Measurements from ENCODE around the gene PALLD.

DNA sequence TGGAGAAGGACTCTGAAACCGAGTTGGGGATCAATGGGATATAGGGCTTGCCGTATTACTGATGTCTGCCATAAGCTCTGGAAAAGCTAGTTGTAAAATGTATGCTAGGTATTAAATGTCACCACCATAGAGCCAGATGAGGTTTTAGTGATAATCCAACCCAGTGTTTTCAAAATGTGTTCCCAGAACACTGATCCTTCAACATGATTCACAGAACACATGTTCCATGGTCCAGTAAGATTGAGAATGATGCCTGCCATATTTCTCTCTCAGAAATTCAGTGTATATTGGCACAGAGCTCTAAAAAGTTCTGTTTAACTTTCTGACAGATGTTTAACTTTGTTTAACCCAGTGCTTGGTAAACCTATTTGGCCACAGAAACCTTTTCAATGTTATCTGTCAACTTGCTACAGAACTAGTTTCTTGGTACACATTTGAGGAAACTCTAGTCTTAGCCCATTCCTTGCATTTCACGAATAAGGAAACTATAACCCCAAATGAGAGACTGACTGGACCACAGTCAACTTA is 160.2 kb downstream of the PALLD start:
- TF ChIP-seq, protein P1, sequence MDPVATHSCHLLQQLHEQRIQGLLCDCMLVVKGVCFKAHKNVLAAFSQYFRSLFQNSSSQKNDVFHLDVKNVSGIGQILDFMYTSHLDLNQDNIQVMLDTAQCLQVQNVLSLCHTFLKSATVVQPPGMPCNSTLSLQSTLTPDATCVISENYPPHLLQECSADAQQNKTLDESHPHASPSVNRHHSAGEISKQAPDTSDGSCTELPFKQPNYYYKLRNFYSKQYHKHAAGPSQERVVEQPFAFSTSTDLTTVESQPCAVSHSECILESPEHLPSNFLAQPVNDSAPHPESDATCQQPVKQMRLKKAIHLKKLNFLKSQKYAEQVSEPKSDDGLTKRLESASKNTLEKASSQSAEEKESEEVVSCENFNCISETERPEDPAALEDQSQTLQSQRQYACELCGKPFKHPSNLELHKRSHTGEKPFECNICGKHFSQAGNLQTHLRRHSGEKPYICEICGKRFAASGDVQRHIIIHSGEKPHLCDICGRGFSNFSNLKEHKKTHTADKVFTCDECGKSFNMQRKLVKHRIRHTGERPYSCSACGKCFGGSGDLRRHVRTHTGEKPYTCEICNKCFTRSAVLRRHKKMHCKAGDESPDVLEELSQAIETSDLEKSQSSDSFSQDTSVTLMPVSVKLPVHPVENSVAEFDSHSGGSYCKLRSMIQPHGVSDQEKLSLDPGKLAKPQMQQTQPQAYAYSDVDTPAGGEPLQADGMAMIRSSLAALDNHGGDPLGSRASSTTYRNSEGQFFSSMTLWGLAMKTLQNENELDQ (tag by site-specific recombination; IDR thresholded peaks at IDR 0.05; ENCODE audit: low read depth): no peak
- TF ChIP-seq, protein P2, sequence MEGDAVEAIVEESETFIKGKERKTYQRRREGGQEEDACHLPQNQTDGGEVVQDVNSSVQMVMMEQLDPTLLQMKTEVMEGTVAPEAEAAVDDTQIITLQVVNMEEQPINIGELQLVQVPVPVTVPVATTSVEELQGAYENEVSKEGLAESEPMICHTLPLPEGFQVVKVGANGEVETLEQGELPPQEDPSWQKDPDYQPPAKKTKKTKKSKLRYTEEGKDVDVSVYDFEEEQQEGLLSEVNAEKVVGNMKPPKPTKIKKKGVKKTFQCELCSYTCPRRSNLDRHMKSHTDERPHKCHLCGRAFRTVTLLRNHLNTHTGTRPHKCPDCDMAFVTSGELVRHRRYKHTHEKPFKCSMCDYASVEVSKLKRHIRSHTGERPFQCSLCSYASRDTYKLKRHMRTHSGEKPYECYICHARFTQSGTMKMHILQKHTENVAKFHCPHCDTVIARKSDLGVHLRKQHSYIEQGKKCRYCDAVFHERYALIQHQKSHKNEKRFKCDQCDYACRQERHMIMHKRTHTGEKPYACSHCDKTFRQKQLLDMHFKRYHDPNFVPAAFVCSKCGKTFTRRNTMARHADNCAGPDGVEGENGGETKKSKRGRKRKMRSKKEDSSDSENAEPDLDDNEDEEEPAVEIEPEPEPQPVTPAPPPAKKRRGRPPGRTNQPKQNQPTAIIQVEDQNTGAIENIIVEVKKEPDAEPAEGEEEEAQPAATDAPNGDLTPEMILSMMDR (tag by site-specific recombination; IDR thresholded peaks at IDR 0.05): no peak
- TF ChIP-seq, protein P3, sequence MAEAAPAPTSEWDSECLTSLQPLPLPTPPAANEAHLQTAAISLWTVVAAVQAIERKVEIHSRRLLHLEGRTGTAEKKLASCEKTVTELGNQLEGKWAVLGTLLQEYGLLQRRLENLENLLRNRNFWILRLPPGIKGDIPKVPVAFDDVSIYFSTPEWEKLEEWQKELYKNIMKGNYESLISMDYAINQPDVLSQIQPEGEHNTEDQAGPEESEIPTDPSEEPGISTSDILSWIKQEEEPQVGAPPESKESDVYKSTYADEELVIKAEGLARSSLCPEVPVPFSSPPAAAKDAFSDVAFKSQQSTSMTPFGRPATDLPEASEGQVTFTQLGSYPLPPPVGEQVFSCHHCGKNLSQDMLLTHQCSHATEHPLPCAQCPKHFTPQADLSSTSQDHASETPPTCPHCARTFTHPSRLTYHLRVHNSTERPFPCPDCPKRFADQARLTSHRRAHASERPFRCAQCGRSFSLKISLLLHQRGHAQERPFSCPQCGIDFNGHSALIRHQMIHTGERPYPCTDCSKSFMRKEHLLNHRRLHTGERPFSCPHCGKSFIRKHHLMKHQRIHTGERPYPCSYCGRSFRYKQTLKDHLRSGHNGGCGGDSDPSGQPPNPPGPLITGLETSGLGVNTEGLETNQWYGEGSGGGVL (tag by site-specific recombination; IDR thresholded peaks at IDR 0.05): no peak
- TF ChIP-seq ZNF311 (tag by site-specific recombination; IDR thresholded peaks at IDR 0.05; ENCODE audit: borderline replicate concordance) (no peak), ZNF266 (tag by site-specific recombination; IDR thresholded peaks at IDR 0.05; ENCODE audit: low read depth) (no peak), HOXA7 (CRISPR knock-in tag; IDR thresholded peaks at IDR 0.05; ENCODE audit: borderline replicate concordance) (no peak), SP2 (tag by site-specific recombination; IDR thresholded peaks at IDR 0.05) (no peak), ZNF777 (tag by site-specific recombination; IDR thresholded peaks at IDR 0.05; ENCODE audit: borderline replicate concordance) (no peak)
- TF ChIP-seq, protein P4, sequence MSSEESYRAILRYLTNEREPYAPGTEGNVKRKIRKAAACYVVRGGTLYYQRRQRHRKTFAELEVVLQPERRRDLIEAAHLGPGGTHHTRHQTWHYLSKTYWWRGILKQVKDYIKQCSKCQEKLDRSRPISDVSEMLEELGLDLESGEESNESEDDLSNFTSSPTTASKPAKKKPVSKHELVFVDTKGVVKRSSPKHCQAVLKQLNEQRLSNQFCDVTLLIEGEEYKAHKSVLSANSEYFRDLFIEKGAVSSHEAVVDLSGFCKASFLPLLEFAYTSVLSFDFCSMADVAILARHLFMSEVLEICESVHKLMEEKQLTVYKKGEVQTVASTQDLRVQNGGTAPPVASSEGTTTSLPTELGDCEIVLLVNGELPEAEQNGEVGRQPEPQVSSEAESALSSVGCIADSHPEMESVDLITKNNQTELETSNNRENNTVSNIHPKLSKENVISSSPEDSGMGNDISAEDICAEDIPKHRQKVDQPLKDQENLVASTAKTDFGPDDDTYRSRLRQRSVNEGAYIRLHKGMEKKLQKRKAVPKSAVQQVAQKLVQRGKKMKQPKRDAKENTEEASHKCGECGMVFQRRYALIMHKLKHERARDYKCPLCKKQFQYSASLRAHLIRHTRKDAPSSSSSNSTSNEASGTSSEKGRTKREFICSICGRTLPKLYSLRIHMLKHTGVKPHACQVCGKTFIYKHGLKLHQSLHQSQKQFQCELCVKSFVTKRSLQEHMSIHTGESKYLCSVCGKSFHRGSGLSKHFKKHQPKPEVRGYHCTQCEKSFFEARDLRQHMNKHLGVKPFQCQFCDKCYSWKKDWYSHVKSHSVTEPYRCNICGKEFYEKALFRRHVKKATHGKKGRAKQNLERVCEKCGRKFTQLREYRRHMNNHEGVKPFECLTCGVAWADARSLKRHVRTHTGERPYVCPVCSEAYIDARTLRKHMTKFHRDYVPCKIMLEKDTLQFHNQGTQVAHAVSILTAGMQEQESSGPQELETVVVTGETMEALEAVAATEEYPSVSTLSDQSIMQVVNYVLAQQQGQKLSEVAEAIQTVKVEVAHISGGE (tag by site-specific recombination; conservative IDR thresholded peaks at IDR 0.05; ENCODE audit: low read depth): no peak
- TF ChIP-seq, protein P5, sequence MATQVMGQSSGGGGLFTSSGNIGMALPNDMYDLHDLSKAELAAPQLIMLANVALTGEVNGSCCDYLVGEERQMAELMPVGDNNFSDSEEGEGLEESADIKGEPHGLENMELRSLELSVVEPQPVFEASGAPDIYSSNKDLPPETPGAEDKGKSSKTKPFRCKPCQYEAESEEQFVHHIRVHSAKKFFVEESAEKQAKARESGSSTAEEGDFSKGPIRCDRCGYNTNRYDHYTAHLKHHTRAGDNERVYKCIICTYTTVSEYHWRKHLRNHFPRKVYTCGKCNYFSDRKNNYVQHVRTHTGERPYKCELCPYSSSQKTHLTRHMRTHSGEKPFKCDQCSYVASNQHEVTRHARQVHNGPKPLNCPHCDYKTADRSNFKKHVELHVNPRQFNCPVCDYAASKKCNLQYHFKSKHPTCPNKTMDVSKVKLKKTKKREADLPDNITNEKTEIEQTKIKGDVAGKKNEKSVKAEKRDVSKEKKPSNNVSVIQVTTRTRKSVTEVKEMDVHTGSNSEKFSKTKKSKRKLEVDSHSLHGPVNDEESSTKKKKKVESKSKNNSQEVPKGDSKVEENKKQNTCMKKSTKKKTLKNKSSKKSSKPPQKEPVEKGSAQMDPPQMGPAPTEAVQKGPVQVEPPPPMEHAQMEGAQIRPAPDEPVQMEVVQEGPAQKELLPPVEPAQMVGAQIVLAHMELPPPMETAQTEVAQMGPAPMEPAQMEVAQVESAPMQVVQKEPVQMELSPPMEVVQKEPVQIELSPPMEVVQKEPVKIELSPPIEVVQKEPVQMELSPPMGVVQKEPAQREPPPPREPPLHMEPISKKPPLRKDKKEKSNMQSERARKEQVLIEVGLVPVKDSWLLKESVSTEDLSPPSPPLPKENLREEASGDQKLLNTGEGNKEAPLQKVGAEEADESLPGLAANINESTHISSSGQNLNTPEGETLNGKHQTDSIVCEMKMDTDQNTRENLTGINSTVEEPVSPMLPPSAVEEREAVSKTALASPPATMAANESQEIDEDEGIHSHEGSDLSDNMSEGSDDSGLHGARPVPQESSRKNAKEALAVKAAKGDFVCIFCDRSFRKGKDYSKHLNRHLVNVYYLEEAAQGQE (tag by site-specific recombination; IDR thresholded peaks at IDR 0.05): no peak
- TF ChIP-seq, protein P6, sequence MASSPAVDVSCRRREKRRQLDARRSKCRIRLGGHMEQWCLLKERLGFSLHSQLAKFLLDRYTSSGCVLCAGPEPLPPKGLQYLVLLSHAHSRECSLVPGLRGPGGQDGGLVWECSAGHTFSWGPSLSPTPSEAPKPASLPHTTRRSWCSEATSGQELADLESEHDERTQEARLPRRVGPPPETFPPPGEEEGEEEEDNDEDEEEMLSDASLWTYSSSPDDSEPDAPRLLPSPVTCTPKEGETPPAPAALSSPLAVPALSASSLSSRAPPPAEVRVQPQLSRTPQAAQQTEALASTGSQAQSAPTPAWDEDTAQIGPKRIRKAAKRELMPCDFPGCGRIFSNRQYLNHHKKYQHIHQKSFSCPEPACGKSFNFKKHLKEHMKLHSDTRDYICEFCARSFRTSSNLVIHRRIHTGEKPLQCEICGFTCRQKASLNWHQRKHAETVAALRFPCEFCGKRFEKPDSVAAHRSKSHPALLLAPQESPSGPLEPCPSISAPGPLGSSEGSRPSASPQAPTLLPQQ (tag by site-specific recombination; IDR thresholded peaks at IDR 0.05): no peak

Measured in HEK293 (cell line).